Measurements from ENCODE around the gene A2M. TPM values are rescaled to one million over a fixed set of nuclear protein-coding genes. Genes with fewer than 3 reads are reported as not detected.
A peak's percentile ranks its signal among the peaks of the same experiment; 100 is the strongest.

The A2M gene
- total and polyA plus RNA-seq, 2 of the 13 experiments (the other 11 are each of a cell fraction or from before 2014, with no cell fraction given) = 2,807 to 6,551 TPM

DNA sequence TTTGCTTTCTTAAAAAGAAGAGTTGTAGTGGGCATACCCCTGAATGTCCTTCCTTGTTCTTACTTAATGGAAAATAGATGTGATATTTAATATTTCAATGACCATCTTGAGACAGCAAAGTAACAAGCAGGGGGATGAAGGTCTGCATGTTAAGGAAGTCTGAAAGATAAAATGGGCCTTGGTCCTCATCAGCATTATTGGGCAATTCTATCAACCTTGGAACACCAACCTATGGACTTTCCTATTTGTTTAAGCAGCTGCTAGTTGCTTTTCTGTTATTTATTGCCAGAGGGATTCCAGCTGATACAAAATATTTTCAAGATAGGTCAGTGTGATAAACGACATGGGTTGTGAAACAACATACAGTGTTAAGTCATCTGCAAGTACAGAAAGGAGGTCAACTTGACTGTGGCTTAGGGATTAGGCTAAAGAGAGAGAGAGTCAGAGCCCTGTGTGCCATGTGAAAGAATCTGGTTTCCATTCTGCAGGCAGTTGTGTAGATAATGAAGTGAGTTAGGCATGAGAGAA is 16.4 kb upstream of the A2M start (continued):
- TF ChIP-seq TFAP4 (IDR thresholded peaks at IDR 0.05; ENCODE audit: borderline replicate concordance, low read depth) (peak; percentile 100), ZNF367 (CRISPR knock-in tag; IDR thresholded peaks at IDR 0.05; ENCODE audit: borderline replicate concordance) (no peak), ZHX1 (CRISPR knock-in tag; IDR thresholded peaks at IDR 0.05; ENCODE audit: low read depth) (0 out of 2 replicates have a peak, but pooled peaks have one; percentile 56), HMG20A (CRISPR knock-in tag; IDR thresholded peaks at IDR 0.05; ENCODE audit: borderline replicate concordance) (peak; percentile 98), KDM3A (CRISPR knock-in tag; IDR thresholded peaks at IDR 0.05; ENCODE audit: low read depth) (0 out of 2 replicates have a peak, but pooled peaks have one; percentile 93), DPF2 (CRISPR knock-in tag; IDR thresholded peaks at IDR 0.05; ENCODE audit: borderline replicate concordance, low read depth) (peak; percentile 93), MAF1 (CRISPR knock-in tag; IDR thresholded peaks at IDR 0.05; ENCODE audit: borderline replicate concordance) (no peak), LRRFIP1 (CRISPR knock-in tag; conservative IDR thresholded peaks at IDR 0.05) (no peak), ESRRA (CRISPR knock-in tag; IDR thresholded peaks at IDR 0.05; ENCODE audit: low read depth) (peak; percentile 82), CHD4 (IDR thresholded peaks at IDR 0.05; ENCODE audit: borderline replicate concordance, low read length) (peak; percentile 19; the same call in 1 of the 2 replicates), ZNF333 (CRISPR knock-in tag; IDR thresholded peaks at IDR 0.05; ENCODE audit: borderline replicate concordance) (no peak), TSC22D2 (CRISPR knock-in tag; IDR thresholded peaks at IDR 0.05; ENCODE audit: borderline replicate concordance) (no peak), ONECUT2 (CRISPR knock-in tag; IDR thresholded peaks at IDR 0.05) (no peak; the same call in 1 of the 2 replicates), ZMAT3 (CRISPR knock-in tag; conservative IDR thresholded peaks at IDR 0.05) (0 out of 2 replicates have a peak, but pooled peaks have one; percentile 63), CEBPB (IDR thresholded peaks at IDR 0.05; ENCODE audit: borderline replicate concordance, low read depth, low read length) (peak; percentile 96), HNF4A (CRISPR knock-in tag; IDR thresholded peaks at IDR 0.05) (peak; percentile 99), FOSL2 (CRISPR knock-in tag; IDR thresholded peaks at IDR 0.05) (peak; percentile 86)
- TF ChIP-seq, protein P1, sequence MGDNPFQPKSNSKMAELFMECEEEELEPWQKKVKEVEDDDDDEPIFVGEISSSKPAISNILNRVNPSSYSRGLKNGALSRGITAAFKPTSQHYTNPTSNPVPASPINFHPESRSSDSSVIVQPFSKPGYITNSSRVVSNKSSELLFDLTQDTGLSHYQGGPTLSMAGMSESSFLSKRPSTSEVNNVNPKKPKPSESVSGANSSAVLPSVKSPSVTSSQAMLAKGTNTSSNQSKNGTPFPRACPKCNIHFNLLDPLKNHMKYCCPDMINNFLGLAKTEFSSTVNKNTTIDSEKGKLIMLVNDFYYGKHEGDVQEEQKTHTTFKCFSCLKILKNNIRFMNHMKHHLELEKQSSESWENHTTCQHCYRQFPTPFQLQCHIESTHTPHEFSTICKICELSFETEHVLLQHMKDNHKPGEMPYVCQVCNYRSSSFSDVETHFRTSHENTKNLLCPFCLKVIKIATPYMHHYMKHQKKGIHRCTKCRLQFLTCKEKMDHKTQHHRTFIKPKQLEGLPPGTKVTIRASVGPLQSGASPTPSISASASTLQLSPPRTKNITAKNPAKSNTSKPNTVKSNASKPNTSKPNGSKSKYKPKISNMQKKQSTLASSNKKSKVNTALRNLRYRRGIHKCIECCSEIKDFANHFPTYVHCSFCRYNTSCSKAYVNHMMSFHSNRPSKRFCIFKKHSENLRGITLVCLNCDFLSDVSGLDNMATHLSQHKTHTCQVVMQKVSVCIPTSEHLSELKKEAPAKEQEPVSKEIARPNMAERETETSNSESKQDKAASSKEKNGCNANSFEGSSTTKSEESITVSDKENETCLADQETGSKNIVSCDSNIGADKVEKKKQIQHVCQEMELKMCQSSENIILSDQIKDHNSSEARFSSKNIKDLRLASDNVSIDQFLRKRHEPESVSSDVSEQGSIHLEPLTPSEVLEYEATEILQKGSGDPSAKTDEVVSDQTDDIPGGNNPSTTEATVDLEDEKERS (CRISPR knock-in tag; IDR thresholded peaks at IDR 0.05) = peak; percentile 85; the same call in 1 of the 2 replicates
- TF ChIP-seq, protein P2, sequence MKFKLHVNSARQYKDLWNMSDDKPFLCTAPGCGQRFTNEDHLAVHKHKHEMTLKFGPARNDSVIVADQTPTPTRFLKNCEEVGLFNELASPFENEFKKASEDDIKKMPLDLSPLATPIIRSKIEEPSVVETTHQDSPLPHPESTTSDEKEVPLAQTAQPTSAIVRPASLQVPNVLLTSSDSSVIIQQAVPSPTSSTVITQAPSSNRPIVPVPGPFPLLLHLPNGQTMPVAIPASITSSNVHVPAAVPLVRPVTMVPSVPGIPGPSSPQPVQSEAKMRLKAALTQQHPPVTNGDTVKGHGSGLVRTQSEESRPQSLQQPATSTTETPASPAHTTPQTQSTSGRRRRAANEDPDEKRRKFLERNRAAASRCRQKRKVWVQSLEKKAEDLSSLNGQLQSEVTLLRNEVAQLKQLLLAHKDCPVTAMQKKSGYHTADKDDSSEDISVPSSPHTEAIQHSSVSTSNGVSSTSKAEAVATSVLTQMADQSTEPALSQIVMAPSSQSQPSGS (CRISPR knock-in tag; IDR thresholded peaks at IDR 0.05) = peak; percentile 97

Data from HepG2 (cell line).